HG03378 (cell line): ENCODE results near the gene KIF11.

Experiments
- ATAC-seq: cut with Tn5 transposase; IDR thresholded peaks from one replicate; pipeline ENCODE4 v1.9.1; 2021; ENCODE audit warnings: mild to moderate bottlenecking, moderate library complexity; ENCODE audit not compliant: unreplicated experiment

KIF11 gene

DNA sequence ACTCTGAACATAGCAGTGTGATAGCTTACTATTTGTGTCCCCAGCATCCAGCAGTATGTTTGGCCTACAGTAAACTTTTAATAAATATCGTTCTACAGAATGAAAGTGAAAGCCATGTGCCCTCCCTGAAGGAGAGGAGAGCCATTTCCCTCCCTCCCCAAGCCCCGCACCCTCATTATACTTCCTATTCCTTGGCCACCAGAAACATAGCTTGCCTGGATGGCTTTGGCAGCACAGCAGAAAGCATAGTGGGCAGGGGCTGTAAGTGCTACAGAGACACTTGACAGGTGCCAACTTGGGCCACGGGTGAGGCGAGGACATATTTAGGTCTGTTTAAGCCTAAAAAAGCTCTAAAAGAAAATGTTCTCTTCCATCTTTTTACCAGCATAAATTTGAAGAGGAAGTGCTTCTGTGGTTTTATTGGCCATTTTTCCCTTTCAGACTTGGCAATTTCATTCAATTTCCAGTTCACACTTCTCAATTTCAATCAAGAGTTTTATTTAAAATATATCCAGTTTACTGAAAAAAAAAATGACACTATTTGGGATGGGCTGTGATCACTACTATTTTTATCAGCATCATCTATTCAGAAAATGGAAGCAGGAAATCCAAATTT lies 109.5 kb downstream of the KIF11 start:
- no peak for ATAC-seq
